GM19025 (cell line): ENCODE measurements around the gene BRD4.

ENCODE experiments used
- ATAC-seq: cut with Tn5 transposase; IDR thresholded peaks from one replicate; pipeline ENCODE4 v1.9.1; 2021; ENCODE audit warnings: mild to moderate bottlenecking, low read depth, moderate library complexity; ENCODE audit not compliant: unreplicated experiment

Gene BRD4

GRCh38 chr19:15317392-15318071, 14.8 kb downstream of the BRD4 start:
- no peak for ATAC-seq

- no peak for ATAC-seq
These were observed 15.8 kb downstream of the BRD4 start for GRCh38 chr19:15316498-15316897.

GRCh38 chr19:15315101-15315500, 17.2 kb downstream of the BRD4 start:
- no peak for ATAC-seq

DNA sequence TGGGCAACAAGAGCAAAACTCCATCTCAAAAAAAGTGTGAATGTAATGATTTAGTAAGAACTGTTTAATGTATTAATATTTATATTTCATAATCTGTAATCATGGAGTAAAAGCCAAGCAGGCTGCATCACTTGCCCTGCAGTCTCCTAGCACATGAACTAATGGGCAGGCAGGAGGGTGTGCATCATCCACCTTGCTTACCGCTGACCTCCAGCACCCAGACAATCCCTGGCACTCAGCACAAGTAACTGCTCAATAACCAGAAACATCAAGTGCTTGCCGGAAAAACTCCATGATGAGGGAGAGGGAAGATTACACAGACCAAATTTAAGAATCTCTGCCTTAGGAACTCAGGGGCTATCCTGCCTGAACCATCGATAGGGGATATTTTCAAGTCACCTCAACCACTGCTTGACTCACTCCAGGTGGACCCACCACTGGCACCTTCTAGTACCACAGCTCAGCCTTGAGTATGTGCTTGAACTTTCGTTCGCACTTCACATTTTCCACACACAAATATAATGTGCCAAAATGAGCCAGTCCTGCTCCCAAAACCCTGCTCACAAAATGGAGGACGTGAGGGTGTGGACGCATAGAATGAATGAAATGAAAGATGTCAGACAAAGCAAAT, 18.6 kb downstream of the BRD4 start:
- ATAC-seq: no peak

DNA sequence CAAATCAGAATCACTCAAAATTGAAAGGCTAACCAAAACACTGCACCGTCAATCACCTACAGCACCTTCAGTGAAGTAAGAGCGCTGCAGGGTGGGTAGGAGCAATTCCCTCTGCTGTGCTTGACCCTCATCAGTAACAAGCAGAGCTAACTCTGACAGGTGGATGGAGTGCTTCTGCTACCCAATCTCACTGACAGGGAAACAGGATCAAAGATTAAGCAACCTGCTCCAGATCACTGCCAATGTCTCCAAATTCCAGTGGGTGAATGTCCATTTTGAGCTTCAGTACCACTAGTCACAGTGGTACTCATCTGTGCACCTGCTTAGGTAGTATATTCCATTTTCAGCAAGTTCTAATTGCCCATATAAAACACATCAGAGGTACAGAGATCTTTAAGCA, 25.2 kb downstream of the BRD4 start:
- no peak for ATAC-seq

GRCh38 chr19:15305582-15306334, 26.6 kb downstream of the BRD4 start:
- no peak for ATAC-seq

GRCh38 chr19:15304140-15304705, 28.1 kb downstream of the BRD4 start:
- ATAC-seq: no peak

DNA sequence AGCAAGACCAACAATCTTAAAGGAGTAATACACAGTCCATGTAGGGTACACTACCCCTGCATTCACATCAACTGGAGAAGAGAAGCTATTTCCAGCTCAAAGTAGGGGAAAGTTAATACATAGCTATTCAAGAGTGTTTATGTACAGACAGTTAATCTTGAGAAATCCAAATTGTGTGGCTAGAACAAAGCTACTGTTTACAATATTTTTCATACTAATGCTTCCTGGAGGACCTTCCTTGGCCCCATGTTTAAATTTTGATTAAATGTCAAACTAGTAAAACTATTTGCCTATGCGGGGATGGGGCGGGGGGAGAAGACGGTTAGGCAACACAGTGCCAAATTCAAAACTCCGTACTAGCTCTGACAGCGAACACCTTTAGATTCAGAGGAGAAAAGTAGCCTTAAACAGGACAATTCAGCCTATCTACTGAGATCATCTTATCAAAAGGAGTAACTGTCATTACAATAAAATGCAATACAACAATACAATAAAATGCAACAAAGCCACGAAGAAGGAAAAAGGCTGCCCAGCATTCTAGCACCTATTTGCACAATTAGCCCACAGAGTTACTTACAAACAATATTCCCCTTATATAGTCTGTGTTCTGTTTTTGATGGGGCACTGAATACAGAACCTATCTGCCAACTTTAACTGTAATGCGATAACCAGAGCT, 29.1 kb downstream of the BRD4 start:
- ATAC-seq: no peak

- no peak for ATAC-seq
These were observed 31.7 kb downstream of the BRD4 start for GRCh38 chr19:15300533-15301197.

DNA sequence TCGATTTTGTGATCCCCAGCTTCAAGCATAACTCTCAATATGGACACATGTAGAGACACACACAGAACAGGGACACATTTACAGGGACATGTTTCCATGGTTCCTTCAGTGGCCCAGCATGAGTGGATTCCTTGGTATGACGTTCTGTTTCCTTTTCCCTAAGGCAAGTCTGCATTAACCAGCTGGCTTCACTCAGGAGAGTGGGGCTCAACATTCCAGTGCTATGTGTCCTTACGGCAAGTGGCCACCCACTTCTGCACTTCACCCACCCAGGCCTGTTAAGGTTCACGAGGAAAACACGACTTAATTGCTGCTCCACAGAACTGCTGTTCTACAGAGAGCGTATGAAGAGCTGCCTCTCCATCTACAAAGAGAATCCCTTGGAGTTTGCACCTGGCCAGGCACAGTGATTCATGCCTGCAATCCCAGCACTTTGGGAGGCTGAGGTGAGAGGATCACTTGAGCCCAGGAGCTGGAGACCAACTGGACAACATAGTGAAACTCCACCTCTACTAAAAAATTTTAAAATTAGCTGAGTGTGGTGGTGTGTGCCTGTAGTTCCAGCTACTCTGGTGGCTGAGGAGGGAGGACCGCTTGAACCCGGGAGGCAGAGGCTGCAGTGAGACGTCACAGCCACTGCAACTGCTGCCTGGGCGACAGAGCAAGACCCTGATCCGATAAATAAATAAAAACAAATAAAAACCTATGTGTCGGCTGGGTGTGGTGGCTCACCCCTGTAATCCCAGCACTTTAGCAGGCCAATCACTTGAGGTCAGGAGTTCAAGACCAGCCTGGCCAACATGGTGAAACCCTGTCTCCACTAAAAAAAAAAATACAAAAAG, 32.5 kb downstream of the BRD4 start:
- no peak for ATAC-seq

DNA sequence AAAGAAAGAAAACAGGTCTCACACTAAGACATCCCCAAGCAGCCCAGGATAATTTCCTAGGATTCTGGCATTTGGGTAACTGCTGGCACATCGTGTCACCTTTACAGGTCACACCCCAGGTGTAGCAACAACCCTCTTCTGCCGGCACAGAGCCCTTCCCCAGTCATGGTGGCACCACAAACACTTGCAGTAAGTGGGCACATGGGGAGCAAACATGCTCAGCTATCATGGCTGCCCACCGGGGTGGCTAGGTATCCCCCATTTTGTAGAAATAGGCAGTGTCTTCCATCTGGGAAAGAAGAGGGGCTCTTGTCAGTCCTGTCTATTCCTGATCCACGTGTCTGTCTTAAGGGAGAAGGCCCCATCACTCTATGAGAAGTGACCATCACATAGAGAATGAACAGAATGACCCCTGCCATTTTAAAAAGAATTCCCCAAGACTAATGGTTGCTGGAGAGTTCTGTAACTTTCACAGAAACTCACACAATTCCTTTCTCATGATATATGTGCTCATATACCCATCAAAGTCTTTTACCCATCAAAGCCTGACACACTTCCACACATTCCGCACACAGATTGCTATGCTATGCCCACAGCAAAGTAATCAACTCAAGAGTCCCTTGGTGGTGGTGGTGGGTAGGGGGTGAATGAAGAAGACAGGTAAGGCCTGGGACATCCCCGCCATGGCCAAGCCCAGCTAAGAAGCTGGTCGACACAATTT, 33.3 kb downstream of the BRD4 start:
- ATAC-seq: no peak

- no peak for ATAC-seq
These were observed 34.7 kb downstream of the BRD4 start for GRCh38 chr19:15297416-15298224.

DNA sequence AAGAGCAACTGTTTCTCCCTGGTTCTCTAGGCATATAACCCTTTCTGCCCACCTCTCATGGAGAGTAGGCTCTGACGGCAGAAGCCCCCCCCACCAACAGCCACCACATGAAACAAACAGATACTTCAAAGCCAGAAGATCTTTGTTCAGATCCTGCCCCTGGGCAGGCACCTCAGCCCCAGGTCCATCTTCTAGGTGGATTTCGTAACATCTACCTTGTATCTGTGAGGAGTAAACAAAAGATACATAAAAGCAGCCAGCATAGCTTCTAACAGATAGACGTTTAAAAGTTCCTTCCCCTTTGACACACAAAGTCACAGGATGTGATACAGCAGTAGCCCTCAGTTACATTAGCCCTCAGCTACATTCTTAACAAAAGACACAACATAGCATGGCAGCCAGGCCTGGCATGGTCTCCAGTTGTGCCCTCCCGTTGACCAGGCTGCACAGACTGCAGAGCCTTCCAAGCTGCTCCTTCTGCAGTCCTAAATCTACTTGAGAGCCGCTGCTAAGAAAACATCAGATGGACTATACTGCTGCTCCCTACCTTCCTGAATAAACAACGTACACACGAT, 35.4 kb downstream of the BRD4 start:
- no peak for ATAC-seq

GRCh38 chr19:15296353-15296752, 36.0 kb downstream of the BRD4 start:
- ATAC-seq: no peak

DNA sequence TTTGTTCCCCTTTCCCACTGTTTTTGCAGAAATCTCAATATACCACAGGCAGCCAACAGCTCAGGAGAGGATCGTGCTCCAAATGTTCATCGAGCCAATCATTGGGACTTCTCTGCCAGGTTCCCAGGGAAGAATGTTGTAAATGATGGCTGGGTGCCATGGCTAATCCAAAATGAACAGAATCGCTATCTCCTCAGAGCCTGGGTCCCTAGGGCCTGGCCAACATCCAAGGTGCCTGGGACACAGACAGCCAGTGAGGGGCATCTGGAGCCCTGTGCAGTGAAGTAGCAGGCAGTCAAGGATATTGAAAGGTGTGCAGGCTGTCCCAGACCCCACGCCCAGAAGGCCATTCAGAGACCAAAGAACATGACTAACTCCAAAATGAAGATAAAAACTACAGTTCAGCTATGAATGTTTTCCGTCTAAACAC, 37.8 kb downstream of the BRD4 start:
- no peak for ATAC-seq

GRCh38 chr19:15293781-15294491, 38.4 kb downstream of the BRD4 start:
- ATAC-seq: no peak
